ENCODE data around the gene A2M. TPM values are rescaled to one million over a fixed set of nuclear protein-coding genes. Genes with fewer than 3 reads are reported as not detected.

A2M gene
- total and polyA plus RNA-seq, 7 donors = 42.6 to 242 (median 86.0) TPM

- Histone ChIP-seq H3K4me1 (no peaks in the 10 kb centered on the region), H3K36me3 (ENCODE audit: insufficient read depth in 1 of 2, low read depth in 1 of 2) (no peaks in the 10 kb centered on the region), H3K27me3 (ENCODE audit: insufficient read depth in 3 of 3, low read length in 2 of 3) (no peaks in the 10 kb centered on the region), H3K4me3 (no peak overlapping the region), H3K27ac (no peak overlapping the region), H3K9me3 (no peaks in the 10 kb centered on the region)
- ATAC-seq (no peak), DNase-seq (no peak)
- no peak for TF ChIP-seq CTCF (IDR thresholded peaks at IDR 0.05)
- WGBS, 3 donors = 60 to 78% (median 69%) methylated on average over 1 of the region's 1 CpG
- intact Hi-C loops (cut with DNase I) = loop anchor here in 1 of 2 donors (5.0 kb wide), 1 partner anchor 370 kb away; no protein-coding TSS in a partner anchor
Observed at GRCh38 chr12:9052610-9053009, 63.1 kb downstream of the A2M start.

- H3K27me3 ChIP-seq (ENCODE audit: insufficient read depth in 3 of 3, low read length in 2 of 3) = no peaks in the 10 kb centered on the region
- H3K4me3 ChIP-seq = no peak overlapping the region
- intact Hi-C loops (cut with DNase I) = loop anchor here in 1 of 2 donors (5.0 kb wide), 1 partner anchor 369 kb away; no protein-coding TSS in a partner anchor
- H3K36me3 ChIP-seq (ENCODE audit: insufficient read depth in 1 of 2, low read depth in 1 of 2) = no peaks in the 10 kb centered on the region
- 37 to 46% (median 44%) methylated on average over 6 of the region's 6 CpGs for WGBS, 3 donors
- H3K27ac ChIP-seq = no peak overlapping the region
- TF ChIP-seq CTCF (IDR thresholded peaks at IDR 0.05) = no peak
- no peaks in the 10 kb centered on the region for H3K9me3 ChIP-seq
- H3K4me1 ChIP-seq = no peaks in the 10 kb centered on the region
- ATAC-seq (peak in 2 of 4 donors; percentile 30 to 44), DNase-seq (no peak)
Observed at GRCh38 chr12:9051158-9051550, 64.6 kb downstream of the A2M start.

- ATAC-seq (no peak), DNase-seq (no peak)
- Histone ChIP-seq H3K4me1 (no peaks in the 10 kb centered on the region), H3K36me3 (ENCODE audit: insufficient read depth in 1 of 2, low read depth in 1 of 2) (no peaks in the 10 kb centered on the region), H3K27ac (no peak overlapping the region), H3K27me3 (ENCODE audit: insufficient read depth in 3 of 3, low read length in 2 of 3) (no peaks in the 10 kb centered on the region), H3K4me3 (no peak overlapping the region), H3K9me3 (no peaks in the 10 kb centered on the region)
- WGBS, 3 donors = 83 to 85% (median 84%) methylated on average over 15 of the region's 15 CpGs
- TF ChIP-seq CTCF (IDR thresholded peaks at IDR 0.05) = no peak
- intact Hi-C loops (cut with DNase I) = loop anchor here in 1 of 2 donors (5.0 kb wide), 1 partner anchor 368 kb away; no protein-coding TSS in a partner anchor
Observed at GRCh38 chr12:9050521-9051157, 65.1 kb downstream of the A2M start.

- intact Hi-C loops (cut with DNase I) = loop anchor here (5.0 to 10.0 kb wide), 4 partner anchors 135 to 505 kb away; partner anchors contain the start of genes CLEC4E (in 2 of the 2) and PHC1 (in 1 of the 2)
- peak; percentile 54 for TF ChIP-seq CTCF (IDR thresholded peaks at IDR 0.05)
- peak in 3 of 4 donors; percentile 51 to 80 (median 57) for ATAC-seq
- Histone ChIP-seq H3K4me3 (no peak overlapping the region), H3K27ac (no peak overlapping the region), H3K9me3 (no peaks in the 10 kb centered on the region), H3K36me3 (ENCODE audit: insufficient read depth in 1 of 2, low read depth in 1 of 2) (no peaks in the 10 kb centered on the region), H3K27me3 (ENCODE audit: insufficient read depth in 3 of 3, low read length in 2 of 3) (no peaks in the 10 kb centered on the region), H3K4me1 (no peaks in the 10 kb centered on the region)
- 33 to 39% (median 34%) methylated on average over 6 of the region's 6 CpGs for WGBS, 3 donors
- DNase-seq = no peak
Observed at GRCh38 chr12:9049520-9050133, 66.1 kb downstream of the A2M start.
